ENCODE measurements around the gene PARK7.

DNA sequence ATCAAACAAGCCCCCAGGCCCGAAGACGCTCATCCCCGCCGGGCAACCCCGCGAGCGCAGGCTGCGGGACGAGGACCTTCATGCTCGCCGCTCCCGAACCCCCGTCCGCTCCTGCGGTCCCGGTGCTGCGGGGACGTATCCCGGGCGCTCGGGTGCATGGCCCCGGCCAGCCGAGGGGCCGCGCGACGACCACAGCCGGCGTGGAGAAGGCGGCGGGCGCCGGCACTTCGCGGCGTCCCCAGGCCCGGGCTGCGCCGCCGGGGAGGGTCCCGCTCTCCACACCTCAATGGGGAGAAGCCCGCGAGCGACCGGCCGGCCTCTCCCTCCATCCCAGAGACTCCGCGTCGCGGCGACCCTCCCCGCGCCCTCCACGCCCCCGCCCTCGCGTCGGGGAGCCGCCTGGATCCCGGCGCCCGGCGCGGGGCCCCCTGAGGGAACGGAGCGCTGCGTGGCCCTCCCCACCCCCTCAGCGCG lies 64.2 kb downstream of the PARK7 start:
- no peak for TF ChIP-seq REST (IDR thresholded peaks at IDR 0.05; ENCODE audit: insufficient read depth in 1 of 2, low read depth in 2 of 2, low read length in 2 of 2)
- TF ChIP-seq POLR2AphosphoS5 (IDR thresholded peaks at IDR 0.05; ENCODE audit: low read depth, low read length) = no peak
- no peak for TF ChIP-seq TAF1 (IDR thresholded peaks at IDR 0.05; ENCODE audit: borderline replicate concordance, insufficient read depth, low read length)

All from PFSK-1 (cell line).